B cell (primary cell): ENCODE data around the gene SPHK1. TPM values are rescaled to one million over a fixed set of nuclear protein-coding genes. Genes with fewer than 3 reads are reported as not detected.

Source experiments
- ATAC-seq: fragments of 200-7000 bp; cut with Tn5 transposase; one replicate; pipeline ENCODE4 v1.10.0; 2021; ENCODE audit warnings: low read depth, mild to moderate bottlenecking, moderate number of reproducible peaks, moderate library complexity
- CTCF ChIA-PET: fragments of 350-600 bp; sonication (Branson Sonifier 250); formaldehyde crosslinking; loops from one replicate; lab custom pipeline; 2021; ENCODE audit warnings: antibody characterized with exemption, inconsistent platforms; lab: Charles Lee
- POLR2A ChIA-PET: fragments of 350-600 bp; sonication (Branson Sonifier 250); formaldehyde crosslinking; loops from one replicate; lab custom pipeline; 2021; ENCODE audit warnings: antibody characterized with exemption; lab: Charles Lee
- DNase-seq: peaks from one replicate; pipeline ENCODE4 v3.0.0; 2013
- H2AFZ ChIP-seq: 2 replicates; pipeline ENCODE4 v1.6.1; 2012; ENCODE audit warnings: mild to moderate bottlenecking, low read depth, low read length; ENCODE audit not compliant: insufficient read depth, poor library complexity, severe bottlenecking
- H3K27ac ChIP-seq, 2 donors: 1 replicate in 1 of 2; 2 replicates in 1 of 2; pipeline ENCODE4 v1.5.1; 2012 to 2013; ENCODE audit warnings: low read length in 2 of 2, mild to moderate bottlenecking in 2 of 2, moderate library complexity in 1 of 2
- H3K27me3 ChIP-seq, 4 experiments: fragments of 200-600 bp in 1 of 4; sonication (generic) in 1 of 4; replicated peaks in 1 of 4; 1 replicate in 2 of 4; 2 replicates in 2 of 4; pipeline versions ENCODE4 v1.6.1 to v1.7.0; 2013 to 2016; ENCODE audit warnings: low read length in 3 of 4, mild to moderate bottlenecking in 2 of 4, mixed read lengths in 1 of 4, moderate library complexity in 1 of 4; ENCODE audit not compliant: insufficient read depth in 4 of 4, control insufficient read depth in 3 of 4; ENCODE audit errors: control extremely low read depth in 1 of 4
- H3K36me3 ChIP-seq, 2 experiments: replicated peaks in 1 of 2; 1 replicate in 1 of 2; 2 replicates in 1 of 2; pipeline versions ENCODE4 v1.6.1 to v1.7.1; 2013; ENCODE audit warnings: low read length in 1 of 2; ENCODE audit not compliant: insufficient read depth in 2 of 2, control insufficient read depth in 1 of 2; ENCODE audit errors: control extremely low read depth in 1 of 2, extremely low read depth in 1 of 2
- H3K4me1 ChIP-seq, 2 donors: fragments of 200-600 bp in 1 of 2; sonication (generic) in 1 of 2; 1 replicate in 1 of 2; 2 replicates in 1 of 2; pipeline versions ENCODE4 v1.5.1 to v1.6.1; 2013 to 2017; ENCODE audit warnings: low read length in 2 of 2; ENCODE audit not compliant: control insufficient read depth in 2 of 2, insufficient read depth in 2 of 2
- H3K4me2 ChIP-seq: replicated peaks from 2 replicates; pipeline ENCODE3; 2012; ENCODE audit warnings: mild to moderate bottlenecking, low read depth, low read length; ENCODE audit not compliant: poor library complexity, severe bottlenecking
- H3K4me3 ChIP-seq, 5 experiments: fragments of 200-600 bp in 1 of 5; sonication (generic) in 1 of 5; 1 replicate in 3 of 5; 2 replicates in 2 of 5; pipeline versions ENCODE4 v1.5.1 to v1.7.0; 2011 to 2016; ENCODE audit warnings: low read length in 4 of 5, mild to moderate bottlenecking in 4 of 5, low read depth in 2 of 5, control low read depth in 1 of 5, moderate library complexity in 1 of 5; ENCODE audit not compliant: insufficient read depth in 1 of 5; ENCODE audit errors: control extremely low read depth in 1 of 5, extremely low read depth in 1 of 5
- H3K79me2 ChIP-seq: fragments of 200-600 bp; sonication (generic); one replicate; pipeline ENCODE4 v1.6.0; 2016; ENCODE audit warnings: low read length; ENCODE audit not compliant: control insufficient read depth, insufficient read depth
- H3K9ac ChIP-seq: fragments of 200-600 bp; sonication (generic); 2 replicates; pipeline ENCODE4 v1.6.1; 2017; ENCODE audit warnings: mild to moderate bottlenecking, low read length, moderate library complexity
- H3K9me3 ChIP-seq, 3 donors: one replicate each; pipeline versions ENCODE4 v1.6.1 to v1.7.1; 2013; ENCODE audit warnings: low read length in 2 of 3; ENCODE audit not compliant: control insufficient read depth in 2 of 3, insufficient read depth in 1 of 3; ENCODE audit errors: control extremely low read depth in 1 of 3
- H4K20me1 ChIP-seq: 2 replicates; pipeline ENCODE4 v1.6.0; 2012; ENCODE audit warnings: mild to moderate bottlenecking, low read length; ENCODE audit not compliant: insufficient read depth, control insufficient read depth, poor library complexity, severe bottlenecking
- H3K27ac Mint-ChIP-seq: one replicate; pipeline ENCODE4 v1.8.0; 2021; ENCODE audit warnings: mixed read lengths
- H3K27me3 Mint-ChIP-seq: one replicate; pipeline ENCODE4 v1.8.0; 2021; ENCODE audit warnings: mixed read lengths
- H3K4me1 Mint-ChIP-seq: one replicate; pipeline ENCODE4 v1.8.0; 2021; ENCODE audit warnings: mixed read lengths
- H3K4me3 Mint-ChIP-seq: one replicate; pipeline ENCODE4 v1.8.0; 2021; ENCODE audit warnings: mixed read lengths
- H3K9me3 Mint-ChIP-seq: one replicate; pipeline ENCODE4 v1.8.0; 2022; ENCODE audit warnings: mixed read lengths; ENCODE audit not compliant: insufficient read depth
- EZH2 ChIP-seq: IDR thresholded peaks from 2 replicates; pipeline ENCODE4 v1.6.1; 2012; ENCODE audit warnings: borderline replicate concordance, low read depth, mild to moderate bottlenecking, moderate library complexity, low read length; ENCODE audit not compliant: insufficient read depth, poor library complexity, severe bottlenecking
- WGBS: methylation state at CpG from one replicate; pipeline ENCODE4 v1.1.5; 2013; ENCODE audit warnings: missing lambda C conversion rate; ENCODE audit not compliant: insufficient coverage; 5-methylcytosine and 5-hydroxymethylcytosine counted together
- intact Hi-C: fragments of 100-400 bp; cut with micrococcal nuclease; formaldehyde crosslinking; loops from one replicate; pipeline ENCODE4 v1.10.0; 2022
- polyA plus RNA-seq: library from polyadenylated mRNA; depleted of rRNA; stranded (reverse); fragments of >200 nt; gene quantifications from 2 replicates; pipeline ENCODE4 v1.2.3, GENCODE V29; 2012
- total RNA-seq, 2 donors: library from RNA; stranded (reverse); fragments of 120-200 nt in 1 of 2; gene quantifications; 1 replicate in 1 of 2; 2 replicates in 1 of 2; pipeline versions ENCODE4 v1.2.3 to v1.2.4, GENCODE V29; 2013 to 2022
- TF ChIP-seq, protein P1 (sequence below): fragments of 200-600 bp; IDR thresholded peaks from one replicate; pipeline ENCODE4 v1.8.0; 2022; ENCODE audit warnings: antibody characterized with exemption, mild to moderate bottlenecking

Gene SPHK1
- total and polyA plus RNA-seq, 2 donors (not counting 1 experiment from before 2014, with no cell fraction given): 1.1 to 2.4 TPM

DNA sequence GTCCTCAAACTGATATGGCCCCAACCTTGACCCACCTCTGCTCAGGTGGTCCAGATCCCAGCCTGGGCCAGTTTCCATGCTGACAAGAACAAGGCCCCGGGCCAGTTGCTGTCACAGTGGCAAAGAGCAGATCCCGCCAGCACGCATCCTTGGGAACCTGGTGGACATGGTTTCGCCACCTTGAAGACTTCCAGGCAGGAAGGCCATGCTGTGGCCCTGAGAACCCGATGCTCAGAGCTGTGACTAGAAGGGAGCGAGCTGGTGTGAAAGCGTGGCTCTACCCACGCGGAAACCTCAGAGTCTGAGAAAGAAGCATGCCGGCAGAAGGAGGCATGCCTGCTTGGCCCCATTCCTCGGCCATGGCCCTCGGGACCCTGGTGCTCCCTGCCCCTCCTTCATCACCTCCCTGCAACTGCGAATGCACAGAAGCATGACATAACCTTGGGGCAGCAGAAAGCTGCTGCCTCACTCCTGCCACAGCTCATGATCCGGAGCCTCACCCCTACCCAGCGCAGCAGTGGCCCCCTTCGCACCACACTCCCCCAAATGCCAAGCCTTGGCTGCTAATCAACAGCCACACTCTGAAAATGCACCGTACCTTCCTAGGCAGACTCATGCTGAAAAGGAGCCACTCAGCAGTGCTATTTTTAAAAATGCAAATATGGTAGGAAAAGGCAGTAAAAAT, 35.3 kb downstream of the SPHK1 start:
- TF ChIP-seq EZH2: no peak
- TF ChIP-seq, protein P1, sequence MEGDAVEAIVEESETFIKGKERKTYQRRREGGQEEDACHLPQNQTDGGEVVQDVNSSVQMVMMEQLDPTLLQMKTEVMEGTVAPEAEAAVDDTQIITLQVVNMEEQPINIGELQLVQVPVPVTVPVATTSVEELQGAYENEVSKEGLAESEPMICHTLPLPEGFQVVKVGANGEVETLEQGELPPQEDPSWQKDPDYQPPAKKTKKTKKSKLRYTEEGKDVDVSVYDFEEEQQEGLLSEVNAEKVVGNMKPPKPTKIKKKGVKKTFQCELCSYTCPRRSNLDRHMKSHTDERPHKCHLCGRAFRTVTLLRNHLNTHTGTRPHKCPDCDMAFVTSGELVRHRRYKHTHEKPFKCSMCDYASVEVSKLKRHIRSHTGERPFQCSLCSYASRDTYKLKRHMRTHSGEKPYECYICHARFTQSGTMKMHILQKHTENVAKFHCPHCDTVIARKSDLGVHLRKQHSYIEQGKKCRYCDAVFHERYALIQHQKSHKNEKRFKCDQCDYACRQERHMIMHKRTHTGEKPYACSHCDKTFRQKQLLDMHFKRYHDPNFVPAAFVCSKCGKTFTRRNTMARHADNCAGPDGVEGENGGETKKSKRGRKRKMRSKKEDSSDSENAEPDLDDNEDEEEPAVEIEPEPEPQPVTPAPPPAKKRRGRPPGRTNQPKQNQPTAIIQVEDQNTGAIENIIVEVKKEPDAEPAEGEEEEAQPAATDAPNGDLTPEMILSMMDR: no peak
- H3K4me2 ChIP-seq: peak overlapping the region; percentile 56
- peak overlapping the region; percentile 16 for H3K9ac ChIP-seq

DNA sequence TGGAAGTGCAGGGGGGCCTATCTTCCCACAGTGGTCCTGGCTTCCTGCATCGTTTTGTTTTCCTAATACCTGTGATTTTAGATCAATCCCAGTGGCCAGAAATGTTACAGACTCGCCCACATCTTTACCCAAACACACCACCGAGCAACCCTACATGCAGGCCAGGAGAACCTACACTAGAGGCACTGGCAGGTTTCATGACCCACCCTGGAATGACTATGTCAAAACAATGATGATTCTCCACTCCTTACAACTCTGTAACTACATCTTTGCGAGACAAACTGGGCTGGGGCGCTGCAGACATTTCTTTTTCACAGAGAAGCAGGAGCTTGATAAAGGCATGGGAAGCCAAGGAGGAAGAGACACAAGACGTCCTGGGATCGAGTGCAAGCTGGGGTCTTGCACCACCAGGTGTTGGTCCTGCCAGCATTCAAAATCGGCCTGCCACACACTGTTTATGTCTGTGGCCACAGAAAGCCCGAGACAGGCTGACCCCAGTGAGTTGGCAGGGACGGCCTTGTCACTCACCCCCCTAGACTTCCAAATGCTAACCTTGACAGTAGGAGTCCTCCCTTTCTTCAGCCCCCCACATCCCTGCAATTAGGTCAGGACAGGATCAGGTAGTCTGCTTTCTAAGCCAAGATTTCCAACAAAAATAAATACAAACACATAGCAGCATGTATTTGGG, 36.1 kb downstream of the SPHK1 start:
- ChIA-PET CTCF (interaction anchor here (5.6 to 17.6 kb wide), 3 partner anchors 11 to 38 kb away, joined by 39 to 265 read pairs (median 69); partner anchors contain the start of gene UBE2O), POLR2A (no interaction called here)
- no peak for ATAC-seq
- no peaks in the 10 kb centered on the region for H3K9me3 Mint-ChIP-seq
- 81% methylated on average over 10 of the region's 10 CpGs for WGBS
- Histone ChIP-seq H3K4me1 (peaks cover 61 to 70% of the 10 kb centered on the region in 2 donors), H2AFZ (no peak overlapping the region), H3K27me3 (no peaks in the 10 kb centered on the region), H3K9ac (peak overlapping the region; percentile 16), H3K27ac (peak overlapping the region in 1 of 2 donors; percentile 32), H3K4me3 (no peak overlapping the region), H4K20me1 (peaks cover 39% of the 10 kb centered on the region), H3K36me3 (peaks cover 0 to 17% of the 10 kb centered on the region in 2 experiments), H3K9me3 (peaks cover 0 to 7% (median 0%) of the 10 kb centered on the region in 3 donors), H3K79me2 (peaks cover 94% of the 10 kb centered on the region), H3K4me2 (peak overlapping the region; percentile 56)
- peaks cover 67% of the 10 kb centered on the region for H3K4me1 Mint-ChIP-seq
- intact Hi-C loops: no loop called here
- no peak for TF ChIP-seq EZH2
- H3K4me3 Mint-ChIP-seq: peak overlapping the region; percentile 46
- H3K27me3 Mint-ChIP-seq: no peaks in the 10 kb centered on the region
- DNase-seq: no peak
- peak overlapping the region; percentile 66 for H3K27ac Mint-ChIP-seq

More for the DNA sequence above, 35.3 kb downstream of the SPHK1 start:
- Histone ChIP-seq H3K4me1 (peaks cover 62 to 72% of the 10 kb centered on the region in 2 donors), H3K9me3 (peaks cover 0 to 7% (median 0%) of the 10 kb centered on the region in 3 donors), H4K20me1 (peaks cover 47% of the 10 kb centered on the region), H3K79me2 (peaks cover 94% of the 10 kb centered on the region), H3K4me3 (no peak overlapping the region), H3K27ac (peak overlapping the region in 1 of 2 donors; percentile 32), H3K27me3 (no peaks in the 10 kb centered on the region), H2AFZ (peak overlapping the region; percentile 11), H3K36me3 (peaks cover 0 to 19% of the 10 kb centered on the region in 2 experiments)
- DNase-seq: no peak
- 83% methylated on average over 15 of the region's 17 CpGs for whole genome bisulfite sequencing
- ATAC-seq: no peak
- peak overlapping the region; percentile 66 for H3K27ac Mint-ChIP-seq
- H3K4me3 Mint-ChIP-seq: peak overlapping the region; percentile 26
- ChIA-PET CTCF (interaction anchor here (8.9 to 17.6 kb wide), 2 partner anchors 11 to 36 kb away, joined by 69 to 265 read pairs; partner anchors contain the start of gene UBE2O), POLR2A (no interaction called here)
- intact Hi-C loops: no loop called here
- no peaks in the 10 kb centered on the region for H3K27me3 Mint-ChIP-seq
- no peaks in the 10 kb centered on the region for H3K9me3 Mint-ChIP-seq
- H3K4me1 Mint-ChIP-seq: peaks cover 64% of the 10 kb centered on the region
